Glomerular visceral epithelial cell (primary cell): ENCODE measurements around the gene LRRC74A.

Source experiments
- DNase-seq: peaks from one replicate; pipeline ENCODE4 v3.0.0-alpha.2; 2016; ENCODE audit errors: extremely low spot score

LRRC74A gene

GRCh38 chr14:76810525-76810924, 15.7 kb upstream of the LRRC74A start:
- no peak for DNase-seq

DNA sequence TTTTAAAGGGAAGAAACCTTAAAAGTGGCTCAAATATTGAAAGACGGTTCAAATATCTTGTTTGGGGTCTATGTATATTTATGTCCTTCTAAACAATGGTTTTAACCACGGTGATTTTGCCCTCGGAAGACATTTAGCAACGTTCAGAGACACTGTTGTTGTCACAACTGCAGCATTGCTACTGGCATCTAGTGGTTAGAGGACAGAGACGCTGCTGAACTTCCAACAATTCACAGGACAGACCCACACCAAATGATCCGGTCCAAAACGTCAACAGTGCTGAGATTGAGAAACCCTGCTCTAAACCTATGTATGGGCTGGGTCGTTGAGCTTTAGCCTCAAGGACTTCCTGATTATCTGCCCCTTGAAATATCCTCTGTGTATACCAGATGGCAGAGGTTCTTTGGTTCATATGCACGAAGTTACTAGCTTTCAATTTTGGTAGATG, 15.2 kb upstream of the LRRC74A start:
- peak; percentile 26 for DNase-seq

- peak; percentile 6 for DNase-seq
Observed at GRCh38 chr14:76811561-76811960, 14.6 kb upstream of the LRRC74A start.

DNA sequence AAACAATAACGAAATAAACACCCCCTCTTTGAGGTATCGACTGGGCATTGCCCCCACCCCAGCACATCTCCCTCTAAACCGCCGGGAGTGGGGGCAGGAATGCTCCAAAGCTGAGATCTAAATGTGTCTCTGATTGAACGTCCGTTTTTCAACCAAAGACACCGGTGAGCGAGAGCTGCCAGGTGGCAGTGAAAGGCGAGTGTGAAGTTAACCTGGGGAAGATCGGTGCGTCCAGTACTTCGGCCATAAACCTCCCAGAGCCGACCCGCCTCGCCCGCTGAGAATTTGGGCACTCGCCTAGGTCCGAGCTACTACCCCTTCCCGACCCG, 14.2 kb upstream of the LRRC74A start:
- no peak for DNase-seq

DNA sequence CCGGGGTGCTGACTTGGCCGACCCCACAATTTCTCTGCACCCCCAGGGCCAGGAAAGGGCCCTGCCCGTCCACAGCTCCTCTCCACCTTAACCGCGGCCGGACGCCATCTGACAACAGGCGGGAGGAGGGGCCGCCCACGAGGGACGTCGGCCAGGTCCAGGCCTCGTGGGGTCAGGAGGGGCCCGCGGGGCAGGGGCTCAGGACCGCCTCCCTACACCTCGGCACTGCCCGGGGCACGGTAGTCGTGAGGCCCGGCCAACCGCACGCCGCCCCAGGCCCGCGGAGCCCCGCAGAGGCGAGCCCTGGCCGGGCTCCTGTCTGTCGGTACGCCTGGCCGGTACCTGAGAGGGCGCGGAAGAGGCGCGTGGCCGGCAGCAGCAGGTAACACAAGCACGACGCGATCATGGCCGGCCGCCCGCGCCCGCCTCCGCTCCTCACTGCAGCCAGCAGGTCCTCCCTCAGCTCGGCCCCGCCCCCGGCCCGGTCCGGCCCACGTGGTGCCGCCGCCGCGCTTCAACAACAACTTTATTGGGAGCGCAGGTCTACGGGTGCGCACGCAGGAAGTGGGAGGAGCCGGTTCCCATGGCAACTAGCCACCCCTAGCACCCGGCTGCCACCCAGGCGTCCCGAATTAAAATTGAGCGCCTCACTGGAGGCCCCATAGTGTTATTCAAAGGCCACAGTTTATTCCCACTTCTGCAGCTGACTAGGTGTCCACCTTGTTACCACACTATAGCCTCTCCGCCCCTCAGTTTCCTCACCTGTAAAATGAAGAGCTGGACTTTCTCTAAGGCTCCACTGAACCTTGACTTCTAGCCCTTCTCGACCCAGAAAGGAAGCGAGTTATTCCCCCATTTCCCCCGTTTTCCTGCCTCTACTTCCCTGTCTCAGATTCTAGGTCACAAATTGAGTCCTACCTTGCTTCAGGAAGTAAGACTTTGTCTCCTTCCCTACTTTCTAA, 13.5 kb upstream of the LRRC74A start, which contains the start of gene ANGEL1:
ANGEL1 (minus strand) TSS at position 461 of the 962 bp plus-strand sequence; CDS start at position 406, 55 bp downstream.
- peak; percentile 96 for DNase-seq

DNA sequence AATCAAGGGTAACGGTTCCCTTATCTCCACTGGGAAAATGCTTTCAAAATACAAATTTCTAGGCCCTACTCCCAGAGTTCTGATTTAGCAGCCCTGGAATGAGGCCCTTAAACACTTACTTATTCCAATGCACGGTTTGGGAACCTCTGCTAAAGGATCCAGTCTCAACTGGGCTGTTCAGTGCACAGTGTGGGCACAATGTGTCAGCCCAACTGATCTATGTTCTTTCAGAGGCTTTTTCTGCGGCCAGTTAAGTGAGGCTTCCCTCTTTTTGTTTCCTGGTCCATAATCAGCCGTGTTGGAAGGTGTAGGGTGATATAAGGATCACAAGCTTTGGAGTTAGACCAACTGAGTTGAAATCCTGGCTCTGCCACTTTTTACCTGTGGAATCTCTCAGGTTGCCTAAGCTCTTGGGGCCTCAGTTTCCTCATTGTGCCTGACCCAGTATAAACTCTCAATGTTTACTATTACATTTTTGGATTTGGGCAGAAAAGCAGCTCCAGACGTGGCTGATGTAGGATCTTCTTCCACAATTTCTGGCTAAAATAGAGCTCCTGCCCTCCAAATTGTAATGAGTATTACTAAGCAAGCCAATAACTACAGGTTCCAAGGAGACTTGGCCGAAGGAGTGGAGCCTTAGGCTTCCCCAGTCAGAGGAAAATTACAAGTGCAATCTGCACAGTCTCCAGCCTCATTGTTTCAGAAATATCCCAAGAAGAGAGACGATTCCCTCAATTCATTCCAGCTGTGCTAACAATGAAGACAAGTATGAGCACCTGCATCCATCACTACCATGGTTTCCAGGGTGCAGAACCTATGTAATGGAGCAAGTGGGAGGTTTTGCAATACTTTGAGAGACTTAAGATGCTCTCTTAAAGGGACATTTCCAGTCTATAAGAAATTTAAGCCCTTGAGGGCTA, 11.2 kb upstream of the LRRC74A start:
- no peak for DNase-seq

DNA sequence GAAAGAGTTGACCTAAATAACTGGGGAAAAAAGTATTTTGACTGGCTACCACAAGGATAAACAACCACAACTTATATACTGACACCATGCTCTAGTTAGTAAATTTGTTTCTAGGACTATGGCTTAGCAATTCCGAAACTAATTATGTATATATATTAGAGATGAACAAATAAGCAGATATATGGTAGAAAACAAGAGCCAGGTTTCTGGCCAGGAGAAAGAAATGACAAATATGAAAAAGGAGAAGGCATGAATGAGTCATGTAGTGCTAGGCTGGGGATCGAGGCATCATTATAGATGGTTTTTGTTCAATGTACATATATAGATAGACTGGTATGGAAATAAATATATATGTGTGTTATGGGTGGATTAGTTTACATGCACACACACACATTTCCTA, 5.5 kb upstream of the LRRC74A start:
- no peak for DNase-seq

- no peak for DNase-seq
Observed at GRCh38 chr14:76827696-76828296, 1.6 kb downstream of the LRRC74A start.

DNA sequence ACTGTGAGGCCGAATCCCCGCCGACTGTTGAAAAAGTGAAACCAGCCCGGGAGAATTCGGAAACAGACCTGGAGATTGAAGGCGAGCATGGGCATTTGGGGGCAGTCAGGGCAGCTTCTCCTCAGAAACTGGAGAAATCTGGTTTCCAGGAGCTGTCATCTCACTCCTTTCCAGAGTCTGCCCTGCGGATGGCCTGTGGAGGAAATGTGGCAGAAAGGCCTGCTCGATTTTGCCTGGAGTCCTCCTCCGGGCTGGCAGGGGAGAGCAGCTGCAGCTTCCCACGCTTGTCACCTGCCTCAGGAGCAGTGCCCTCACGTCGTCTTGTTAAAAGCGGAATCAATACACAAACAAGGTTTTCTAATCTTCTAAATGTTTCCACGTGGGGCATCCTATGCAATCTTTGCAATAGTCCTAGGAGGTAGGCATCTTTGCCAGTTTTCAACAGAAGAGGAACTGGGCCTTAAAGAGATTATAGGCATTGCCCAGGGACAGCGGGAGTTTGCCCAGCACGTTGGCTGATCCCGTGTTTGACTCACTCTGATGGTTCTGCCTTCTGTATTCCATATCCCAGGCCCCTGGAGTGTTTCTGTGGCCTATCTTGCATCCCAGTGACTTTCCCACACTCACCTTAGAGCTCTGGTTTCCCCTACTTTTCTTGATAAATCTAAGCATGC, 2.3 kb downstream of the LRRC74A start:
- no peak for DNase-seq

- no peak for DNase-seq
Observed at GRCh38 chr14:76829013-76829365, 2.8 kb downstream of the LRRC74A start.

DNA sequence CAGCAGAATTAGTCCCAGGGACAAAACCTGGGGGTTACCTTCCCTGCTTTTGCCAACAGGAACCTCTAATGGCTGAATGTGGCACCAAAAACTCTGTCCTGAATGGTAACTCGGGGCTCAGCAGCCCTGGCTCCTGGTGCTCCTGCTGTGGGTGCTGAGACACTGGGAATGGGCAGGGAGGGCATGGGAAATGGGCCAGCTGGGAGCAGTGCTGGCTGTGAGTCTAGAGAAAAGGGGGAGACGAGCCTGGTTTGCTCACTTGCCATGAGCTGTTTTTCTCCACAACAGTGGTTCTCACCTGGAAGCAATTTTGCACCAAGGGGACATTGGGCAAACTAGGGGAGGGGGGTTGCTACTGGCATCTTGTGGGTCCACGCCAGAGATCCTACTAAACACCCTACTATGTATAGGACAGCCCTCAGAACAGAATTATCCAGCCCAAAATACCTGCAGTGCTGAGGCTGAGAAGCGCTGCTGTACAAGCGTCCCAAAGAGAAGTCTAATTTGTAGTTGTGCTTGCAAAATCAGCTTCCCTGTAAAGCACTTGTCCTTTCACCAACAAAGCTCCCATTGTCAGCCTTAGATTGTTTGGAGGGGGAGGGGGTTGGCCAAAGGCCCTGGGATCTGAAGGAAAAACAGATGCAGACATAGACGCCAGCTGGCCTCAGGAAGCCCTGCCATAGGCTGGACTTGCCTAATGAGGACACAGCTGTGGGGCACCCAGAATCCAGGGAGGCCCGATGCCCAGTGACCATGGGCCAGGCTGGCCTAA, 3.6 kb downstream of the LRRC74A start:
- no peak for DNase-seq

- DNase-seq, result no peak
Observed at GRCh38 chr14:76830556-76830955, 4.3 kb downstream of the LRRC74A start.

DNA sequence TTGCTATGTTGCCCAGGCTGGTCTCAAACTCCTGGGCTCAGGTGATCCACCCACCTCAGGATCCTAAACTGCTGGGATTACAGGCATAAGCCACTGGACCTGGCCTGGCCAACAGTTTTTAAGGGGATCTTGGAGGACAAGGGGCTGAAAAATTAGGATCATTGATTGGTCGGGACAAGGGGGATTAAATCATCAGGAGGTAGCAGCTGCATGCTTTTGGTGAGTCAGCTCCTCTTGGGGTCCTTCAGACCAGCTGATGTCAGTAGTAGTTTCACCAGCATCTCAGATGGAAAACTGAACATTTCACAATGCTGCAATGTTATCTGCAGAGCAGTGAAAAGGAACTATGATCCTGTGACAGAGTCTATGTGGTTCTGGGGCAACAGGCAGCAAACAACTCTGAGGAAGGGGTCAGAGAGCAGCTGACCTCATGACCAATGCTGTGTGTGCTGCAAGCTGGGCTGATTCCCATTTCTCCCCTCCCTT, 6.3 kb downstream of the LRRC74A start:
- no peak for DNase-seq

GRCh38 chr14:76833011-76833410, 6.8 kb downstream of the LRRC74A start:
- no peak for DNase-seq

DNA sequence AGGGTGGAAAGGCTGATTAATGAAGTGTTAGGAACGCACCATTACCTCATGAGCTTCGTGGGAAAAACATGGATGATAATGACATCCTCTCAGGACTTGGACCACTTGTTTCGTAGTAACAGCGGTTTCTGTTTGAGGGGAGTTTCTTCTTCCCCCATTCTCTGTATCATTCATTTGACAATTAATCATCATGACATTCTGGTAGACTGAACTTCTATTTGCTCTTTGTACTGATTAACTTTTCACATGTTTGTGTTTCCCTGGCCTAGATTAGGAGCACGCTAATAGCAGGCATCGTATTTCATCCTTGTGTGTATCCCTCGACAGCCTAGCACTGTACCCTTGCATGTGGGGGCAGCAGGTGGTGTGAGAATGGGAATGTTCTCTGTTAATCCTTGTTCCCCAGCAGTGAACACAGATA, 8.0 kb downstream of the LRRC74A start:
- DNase-seq, result no peak

GRCh38 chr14:76836029-76836630, 9.9 kb downstream of the LRRC74A start:
- DNase-seq, result no peak

DNA sequence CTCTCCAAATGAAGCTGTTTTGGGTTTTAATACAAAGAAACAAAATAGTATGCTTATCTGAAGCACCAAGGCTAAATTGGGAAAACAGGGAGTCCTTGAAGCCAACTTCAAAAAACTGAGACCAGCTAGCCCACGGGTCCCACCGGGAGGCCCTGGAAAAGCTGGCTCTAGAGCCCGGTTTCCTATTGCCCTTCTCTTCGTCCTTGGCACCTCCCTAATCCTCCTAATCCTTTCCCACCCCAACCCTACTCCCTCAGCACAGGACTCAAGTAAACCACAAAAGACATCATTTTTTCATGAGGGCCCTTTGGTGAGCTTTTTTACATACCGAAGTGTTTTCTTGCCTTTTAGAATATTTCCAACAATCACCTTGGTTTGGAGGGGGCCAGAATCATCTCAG, 11.3 kb downstream of the LRRC74A start:
- no peak for DNase-seq

- no peak for DNase-seq
Observed at GRCh38 chr14:76842414-76842813, 16.2 kb downstream of the LRRC74A start.

DNA sequence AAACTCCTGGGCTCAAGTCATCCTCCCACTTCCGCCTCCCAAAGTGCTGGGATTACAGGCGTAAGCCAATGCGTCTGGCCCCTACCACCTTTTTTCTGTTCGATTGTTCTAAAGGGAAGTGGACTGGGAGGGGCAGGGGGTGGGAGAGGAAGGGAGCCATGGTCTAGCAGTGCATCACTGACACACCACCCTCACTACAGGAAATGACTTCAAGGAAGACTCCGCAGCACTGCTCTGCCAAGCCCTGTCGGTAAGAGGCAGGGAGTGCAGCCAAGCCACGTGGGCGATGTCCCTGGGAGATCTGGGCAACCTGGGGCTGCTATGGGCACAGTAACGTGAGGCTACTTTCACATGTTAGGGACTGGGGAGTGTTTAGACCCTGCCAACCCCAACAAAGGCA, 18.0 kb downstream of the LRRC74A start:
- DNase-seq, result no peak
